Heart left ventricle (tissue), 16 donors: ENCODE measurements around the gene OLFM1. TPM values are rescaled to one million over a fixed set of nuclear protein-coding genes. Genes with fewer than 3 reads are reported as not detected.
A peak's percentile ranks its signal among the peaks of the same experiment; 100 is the strongest.

Source experiments
- ATAC-seq, 4 donors: fragments of 200-7000 bp; cut with Tn5 transposase; one replicate each; pipeline ENCODE4 v1.9.1; 2020 to 2022; ENCODE audit warnings: moderate library complexity in 4 of 4, mild to moderate bottlenecking in 3 of 4, moderate number of reproducible peaks in 1 of 4
- DNase-seq, 5 donors: peaks; one replicate each; pipeline ENCODE4 v3.0.0-alpha.2; 2020
- H3K27ac ChIP-seq, 12 donors: fragments of 200-600 bp; sonication (generic) in 4 of 12; one replicate each; pipeline versions ENCODE4 v1.5.0 to v1.8.0; 2016 to 2022; ENCODE audit warnings: mild to moderate bottlenecking in 2 of 12
- H3K27me3 ChIP-seq, 9 donors: fragments of 200-600 bp; sonication (generic) in 2 of 9; one replicate each; pipeline versions ENCODE4 v1.5.1 to v1.8.0; 2016 to 2022; ENCODE audit warnings: mild to moderate bottlenecking in 3 of 9
- H3K36me3 ChIP-seq, 9 donors: fragments of 200-600 bp; sonication (generic) in 2 of 9; one replicate each; pipeline versions ENCODE4 v1.5.0 to v1.8.0; 2018 to 2022; ENCODE audit warnings: mild to moderate bottlenecking in 2 of 9
- H3K4me1 ChIP-seq, 12 donors: fragments of 200-600 bp; sonication (generic) in 4 of 12; one replicate each; pipeline versions ENCODE4 v1.5.0 to v1.8.0; 2016 to 2022; ENCODE audit warnings: mild to moderate bottlenecking in 3 of 12
- H3K4me3 ChIP-seq, 12 donors: fragments of 200-600 bp; sonication (generic) in 4 of 12; one replicate each; pipeline versions ENCODE4 v1.5.0 to v1.8.0; 2017 to 2022; ENCODE audit warnings: mild to moderate bottlenecking in 9 of 12, moderate library complexity in 4 of 12
- H3K9me3 ChIP-seq, 12 donors: fragments of 200-600 bp; sonication (generic) in 4 of 12; one replicate each; pipeline versions ENCODE4 v1.5.0 to v1.8.0; 2016 to 2022; ENCODE audit warnings: mild to moderate bottlenecking in 1 of 12
- POLR2A ChIP-seq, 2 donors: fragments of 450-650 bp; IDR thresholded peaks; one replicate each; pipeline ENCODE4 v1.6.1; 2017; ENCODE audit warnings: antibody characterized with exemption in 2 of 2, mild to moderate bottlenecking in 2 of 2, moderate library complexity in 2 of 2
- WGBS, 4 donors: extraction: QIAGEN DNeasy Blood & Tissue Kit in 2 of 4; methylation state at CpG; one replicate each; pipeline versions ENCODE4 v1.1.5 to v1.1.7; 2013 to 2018; 5-methylcytosine and 5-hydroxymethylcytosine counted together
- intact Hi-C, 10 donors: fragments of 100-400 bp; cut with DNase I; formaldehyde crosslinking; loops; one replicate each; pipeline versions ENCODE4 v1.11.1 to v1.14.2; 2022
- polyA plus RNA-seq, 2 donors: library from polyadenylated mRNA; stranded (reverse); fragments of 200-250 nt; gene quantifications; one replicate each; pipeline ENCODE4 v1.2.3, GENCODE V29; 2013
- total RNA-seq, 9 donors: library from RNA; depleted of rRNA in 2 of 9; stranded (reverse); fragments of >200 nt in 2 of 9; fragmentation: NEBNext Ultra II Directional in 3 of 9; extraction: Animal tissue kit (Norgen Biotek cat#: 25700) in 3 of 9; gene quantifications; one replicate each; pipeline versions ENCODE4 v1.1.0 to v1.2.4, GENCODE V29; 2016 to 2023
- TF ChIP-seq, protein P1 (sequence below), 12 donors: fragments of 200-600 bp; sonication (generic) in 4 of 12; IDR thresholded peaks; one replicate each; pipeline versions ENCODE4 v1.5.0 to v1.8.0; 2018 to 2022; ENCODE audit warnings: antibody characterized with exemption in 12 of 12, mild to moderate bottlenecking in 5 of 12
- donor health status: ischemic (EF 13 %, LVEDD 7.1; RV severe dilation, severe dysfunction).
- donor health status: healthy with polysubstance abuse.
- donor health status: DM: no; HTN: yes; CAD: no.
- donor health status: DM: no; HTN: no; CAD: no.
- donor health status: ischemic (EF 25% LVEDD 6.9; RV normal size, moderate dysfunction).
- donor health status: ischemic (EF 25% LVEDD 5.7; RV mildly dilated, moderate dysfunction).
- donor health status: healthy.
- donor health status: DM: yes; HTN: yes; CAD: no.
- donor health status: ischemic (EF 35%, LVEDD 5.7; RV mildly dilated, moderate dysfunction).
- donor health status: nonischemic (EF 11% LVEDD 7.7; RV severe dilation, severe dysfunction).
- donor health status: DM: yes; HTN: yes; CAD: no.
- donor health status: PGD.
- donor health status: ischemic (EF 29% LVEDD 5.4; RV normal size, mild dysfunction).
- donor health status: nonischemic (EF 23%, LVEDD 6.1; RV moderate dilation, normal function).

Gene OLFM1
- total and polyA plus RNA-seq, 11 donors, result 3.5 to 11.8 (median 8.1) TPM

DNA sequence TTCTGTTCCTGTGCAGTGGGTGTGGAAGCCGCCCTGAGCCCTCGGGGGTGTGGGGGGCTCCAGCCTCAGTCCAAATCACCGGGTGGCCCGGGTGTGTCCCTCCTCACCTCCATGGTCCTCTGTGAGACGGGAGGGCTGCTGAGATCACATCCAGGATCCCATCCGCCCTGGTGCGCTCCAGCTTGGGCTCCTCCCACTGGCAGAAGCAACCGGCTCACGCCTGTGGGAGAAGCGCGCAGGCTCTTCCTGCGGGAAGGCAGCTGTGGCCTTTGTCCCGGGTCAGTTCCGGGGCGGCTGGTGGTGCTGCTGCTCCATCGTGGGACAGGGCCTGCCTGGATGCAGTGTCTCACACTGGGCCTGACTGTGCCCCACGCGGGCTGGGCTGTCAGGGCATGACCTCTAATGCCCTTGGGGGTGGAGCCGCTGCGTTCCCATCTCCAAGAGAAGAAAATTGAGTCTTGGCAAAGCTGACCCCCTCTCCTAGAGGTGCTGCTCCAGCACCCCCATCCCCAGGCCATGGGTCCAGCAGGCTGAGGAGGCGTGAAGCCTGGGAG lies 18.5 kb downstream of the OLFM1 start:
- no peak overlapping the region for H3K27ac ChIP-seq
- peak in 2 of 4 donors; percentile 4 to 41 for ATAC-seq
- H3K4me3 ChIP-seq, result no peak overlapping the region
- H3K9me3 ChIP-seq, result no peaks in the 10 kb centered on the region
- peak in 2 of 5 donors; percentile 38 to 65 for DNase-seq
- no peak for TF ChIP-seq POLR2A (IDR thresholded peaks at IDR 0.05)
- TF ChIP-seq, protein P1, sequence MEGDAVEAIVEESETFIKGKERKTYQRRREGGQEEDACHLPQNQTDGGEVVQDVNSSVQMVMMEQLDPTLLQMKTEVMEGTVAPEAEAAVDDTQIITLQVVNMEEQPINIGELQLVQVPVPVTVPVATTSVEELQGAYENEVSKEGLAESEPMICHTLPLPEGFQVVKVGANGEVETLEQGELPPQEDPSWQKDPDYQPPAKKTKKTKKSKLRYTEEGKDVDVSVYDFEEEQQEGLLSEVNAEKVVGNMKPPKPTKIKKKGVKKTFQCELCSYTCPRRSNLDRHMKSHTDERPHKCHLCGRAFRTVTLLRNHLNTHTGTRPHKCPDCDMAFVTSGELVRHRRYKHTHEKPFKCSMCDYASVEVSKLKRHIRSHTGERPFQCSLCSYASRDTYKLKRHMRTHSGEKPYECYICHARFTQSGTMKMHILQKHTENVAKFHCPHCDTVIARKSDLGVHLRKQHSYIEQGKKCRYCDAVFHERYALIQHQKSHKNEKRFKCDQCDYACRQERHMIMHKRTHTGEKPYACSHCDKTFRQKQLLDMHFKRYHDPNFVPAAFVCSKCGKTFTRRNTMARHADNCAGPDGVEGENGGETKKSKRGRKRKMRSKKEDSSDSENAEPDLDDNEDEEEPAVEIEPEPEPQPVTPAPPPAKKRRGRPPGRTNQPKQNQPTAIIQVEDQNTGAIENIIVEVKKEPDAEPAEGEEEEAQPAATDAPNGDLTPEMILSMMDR (IDR thresholded peaks at IDR 0.05), result no peak
- H3K4me1 ChIP-seq, result peaks cover 0 to 28% (median 7%) of the 10 kb centered on the region in 12 donors
- intact Hi-C loops, result no loop called here
- WGBS, 4 donors, result 39 to 55% (median 48%) methylated on average over 20 to 21 of the region's 21 CpGs
- peaks cover 0 to 33% (median 2%) of the 10 kb centered on the region in 9 donors for H3K27me3 ChIP-seq
- H3K36me3 ChIP-seq, result no peaks in the 10 kb centered on the region

DNA sequence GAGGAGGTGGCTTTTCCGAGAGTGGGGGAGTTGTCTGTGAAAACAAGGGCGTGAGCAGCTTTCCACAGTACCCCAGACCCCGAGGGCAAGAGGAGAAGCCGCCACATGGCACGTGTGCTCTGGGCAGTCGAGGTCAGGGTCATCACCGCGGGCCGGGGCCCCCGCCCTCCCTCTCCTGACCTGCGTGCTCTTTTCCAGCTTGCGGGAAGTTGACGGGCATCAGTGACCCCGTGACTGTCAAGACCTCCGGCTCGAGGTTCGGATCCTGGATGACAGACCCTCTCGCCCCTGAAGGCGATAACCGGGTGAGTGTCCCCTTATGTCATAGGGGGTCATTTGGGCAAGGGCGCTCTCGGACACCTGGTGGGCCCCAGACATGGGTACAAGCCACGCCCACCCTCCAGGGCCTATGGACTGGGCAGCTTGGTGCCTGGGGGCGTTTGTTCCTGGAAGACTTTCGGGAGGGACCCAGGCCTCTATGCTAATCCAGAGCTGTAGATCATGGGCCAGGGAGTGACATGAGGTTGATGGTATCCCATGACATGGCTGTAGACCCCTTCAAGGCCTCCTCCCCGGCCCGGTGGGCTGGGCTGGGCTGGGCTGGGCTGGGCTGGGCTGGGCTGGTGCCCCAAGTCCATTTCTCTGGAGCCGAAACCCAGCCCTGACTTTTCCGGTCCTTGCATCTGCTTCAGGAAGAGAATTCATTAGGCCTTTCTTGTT lies 19.2 kb downstream of the OLFM1 start:
- no peak for ATAC-seq

DNA sequence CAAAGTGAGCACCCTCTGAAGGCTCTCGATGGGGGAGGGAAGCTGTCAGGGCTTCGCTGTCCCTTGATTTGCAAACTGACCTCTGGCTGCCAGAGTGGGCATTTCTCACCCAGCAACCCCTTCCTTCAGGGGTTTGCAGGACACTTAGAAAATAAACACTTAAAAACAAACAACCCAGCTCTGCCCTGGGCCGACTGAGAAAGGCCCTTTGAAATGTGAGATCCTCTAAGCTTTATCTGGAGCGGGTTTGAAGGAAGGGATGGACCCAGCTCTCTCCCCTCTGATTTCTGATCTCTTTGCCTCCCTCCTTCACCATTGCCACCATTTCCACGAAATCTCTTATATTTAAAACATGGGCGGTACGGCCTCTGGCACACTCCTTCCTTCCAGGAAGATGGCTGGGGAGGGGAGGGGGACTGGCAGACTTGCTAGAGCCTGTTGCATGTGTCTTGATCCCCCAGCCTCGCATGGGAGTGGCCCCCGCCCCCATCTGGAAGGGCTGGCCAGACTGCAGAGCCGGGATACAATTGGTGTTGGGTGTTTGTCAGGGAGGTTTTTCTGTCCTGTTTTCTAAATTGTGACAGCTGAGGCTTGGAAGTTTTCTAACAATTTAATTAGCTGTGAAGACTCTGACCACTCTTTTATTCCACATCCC lies 20.2 kb downstream of the OLFM1 start:
- DNase-seq, result peak in 1 of 5 donors; percentile 26
- H3K27me3 ChIP-seq, result peaks cover 0 to 35% (median 2%) of the 10 kb centered on the region in 9 donors

More for the DNA sequence above, 19.2 kb downstream of the OLFM1 start:
- Histone ChIP-seq H3K27ac (no peak overlapping the region), H3K27me3 (peaks cover 0 to 35% (median 2%) of the 10 kb centered on the region in 9 donors), H3K9me3 (no peaks in the 10 kb centered on the region), H3K4me1 (peaks cover 0 to 28% (median 7%) of the 10 kb centered on the region in 12 donors), H3K4me3 (no peak overlapping the region), H3K36me3 (no peaks in the 10 kb centered on the region)
- intact Hi-C loops, result no loop called here
- WGBS, 4 donors, result 88 to 91% (median 88%) methylated on average over 18 to 29 of the region's 29 CpGs
- DNase-seq, result peak in 1 of 5 donors; percentile 38
- no peak for TF ChIP-seq POLR2A (IDR thresholded peaks at IDR 0.05)
- TF ChIP-seq, protein P1 (IDR thresholded peaks at IDR 0.05), result no peak

More for the DNA sequence above, 20.2 kb downstream of the OLFM1 start:
- ATAC-seq, result no peak
- WGBS, 4 donors, result 40 to 59% (median 49%) methylated on average over 8 to 10 of the region's 10 CpGs
- Histone ChIP-seq H3K4me1 (peaks cover 0 to 25% (median 6%) of the 10 kb centered on the region in 12 donors), H3K4me3 (no peak overlapping the region), H3K36me3 (no peaks in the 10 kb centered on the region), H3K9me3 (no peaks in the 10 kb centered on the region), H3K27ac (no peak overlapping the region)
- intact Hi-C loops, result no loop called here
- no peak for TF ChIP-seq POLR2A (IDR thresholded peaks at IDR 0.05)
- TF ChIP-seq, protein P1 (IDR thresholded peaks at IDR 0.05), result no peak
